WI38 (cell line): ENCODE data around the gene TRIAP1.

Experiments
- H3K4me3 ChIP-seq: 2 replicates; pipeline ENCODE4 v1.5.1; 2011; ENCODE audit warnings: low read depth, mild to moderate bottlenecking, control low read depth, low read length
- CTCF ChIP-seq: IDR thresholded peaks from 2 replicates; pipeline ENCODE4 v1.5.1; 2012; ENCODE audit warnings: low read depth, mild to moderate bottlenecking, control low read depth, low read length

TRIAP1 gene

GRCh38 chr12:120408771-120409170 is 37.4 kb downstream of the TRIAP1 start:
- no peak for TF ChIP-seq CTCF
- H3K4me3 ChIP-seq = no peak overlapping the region

GRCh38 chr12:120406553-120406952 is 39.6 kb downstream of the TRIAP1 start:
- H3K4me3 ChIP-seq = no peak overlapping the region
- TF ChIP-seq CTCF = no peak

GRCh38 chr12:120406069-120406468 is 40.1 kb downstream of the TRIAP1 start:
- no peak for TF ChIP-seq CTCF
- H3K4me3 ChIP-seq = no peak overlapping the region

- no peak overlapping the region for H3K4me3 ChIP-seq
- TF ChIP-seq CTCF = no peak
Observed at GRCh38 chr12:120404271-120404670, 41.9 kb downstream of the TRIAP1 start.

- no peak overlapping the region for H3K4me3 ChIP-seq
- no peak for TF ChIP-seq CTCF
Observed at GRCh38 chr12:120403869-120404268, 42.3 kb downstream of the TRIAP1 start.

GRCh38 chr12:120402217-120402616 is 44.0 kb downstream of the TRIAP1 start:
- no peak overlapping the region for H3K4me3 ChIP-seq
- TF ChIP-seq CTCF = no peak

- H3K4me3 ChIP-seq = no peak overlapping the region
- no peak for TF ChIP-seq CTCF
Observed at GRCh38 chr12:120399531-120399930, 46.7 kb downstream of the TRIAP1 start.
